Ectodermal cell (in vitro differentiated cells): Measurements from ENCODE around the gene CHRDL2.

ENCODE experiments used
- H3K27ac ChIP-seq: 2 replicates; pipeline ENCODE4 v1.7.0; 2013; ENCODE audit warnings: mild to moderate bottlenecking, low read depth, low read length; ENCODE audit not compliant: insufficient read depth, poor library complexity, severe bottlenecking
- H3K27me3 ChIP-seq: 2 replicates; pipeline ENCODE4 v1.7.0; 2013; ENCODE audit warnings: mild to moderate bottlenecking, low read length; ENCODE audit not compliant: insufficient read depth, control insufficient read depth, poor library complexity, severe bottlenecking
- H3K36me3 ChIP-seq: one replicate; pipeline ENCODE4 v1.7.0; 2013; ENCODE audit warnings: low read length; ENCODE audit not compliant: control insufficient read depth, insufficient read depth
- H3K4me1 ChIP-seq: one replicate; pipeline ENCODE4 v1.7.0; 2013; ENCODE audit warnings: low read length; ENCODE audit not compliant: control insufficient read depth, insufficient read depth
- H3K4me3 ChIP-seq: 2 replicates; pipeline ENCODE4 v1.7.0; 2013; ENCODE audit warnings: low read depth, low read length, control low read depth; ENCODE audit not compliant: insufficient read depth
- H3K9me3 ChIP-seq: 2 replicates; pipeline ENCODE4 v1.7.0; 2013; ENCODE audit warnings: mild to moderate bottlenecking, low read length, moderate library complexity; ENCODE audit not compliant: control insufficient read depth
- WGBS, 2 experiments: methylation state at CpG; one replicate each; pipeline ENCODE4 v1.1.7; 2013; ENCODE audit warnings: missing lambda C conversion rate in 2 of 2; 5-methylcytosine and 5-hydroxymethylcytosine counted together

Gene CHRDL2

GRCh38 chr11:74699615-74700396 is 31.4 kb downstream of the CHRDL2 start:
- Histone ChIP-seq H3K4me1 (peaks cover 5% of the 10 kb centered on the region), H3K36me3 (no peaks in the 10 kb centered on the region), H3K27ac (no peak overlapping the region), H3K4me3 (no peak overlapping the region), H3K27me3 (no peaks in the 10 kb centered on the region), H3K9me3 (no peaks in the 10 kb centered on the region)
- WGBS, 2 experiments, result 81 to 83% methylated on average over 8 to 9 of the region's 9 CpGs

GRCh38 chr11:74697722-74698121 is 33.5 kb downstream of the CHRDL2 start:
- no peaks in the 10 kb centered on the region for H3K36me3 ChIP-seq
- 80 to 88% methylated on average over 4 of the region's 4 CpGs for WGBS, 2 experiments
- H3K4me1 ChIP-seq, result peaks cover 5% of the 10 kb centered on the region
- no peaks in the 10 kb centered on the region for H3K27me3 ChIP-seq
- no peak overlapping the region for H3K4me3 ChIP-seq
- no peaks in the 10 kb centered on the region for H3K9me3 ChIP-seq
- no peak overlapping the region for H3K27ac ChIP-seq

- no peaks in the 10 kb centered on the region for H3K9me3 ChIP-seq
- H3K4me3 ChIP-seq, result no peak overlapping the region
- H3K36me3 ChIP-seq, result no peaks in the 10 kb centered on the region
- peaks cover 5% of the 10 kb centered on the region for H3K4me1 ChIP-seq
- no peak overlapping the region for H3K27ac ChIP-seq
- no peaks in the 10 kb centered on the region for H3K27me3 ChIP-seq
- WGBS, 2 experiments, result 35 to 39% methylated on average over 16 of the region's 16 CpGs
Observed at GRCh38 chr11:74696939-74697675, 34.1 kb downstream of the CHRDL2 start.

GRCh38 chr11:74696500-74696899 is 34.7 kb downstream of the CHRDL2 start:
- H3K4me3 ChIP-seq, result no peak overlapping the region
- peaks cover 5% of the 10 kb centered on the region for H3K4me1 ChIP-seq
- no peaks in the 10 kb centered on the region for H3K27me3 ChIP-seq
- 70 to 80% methylated on average over 6 of the region's 6 CpGs for WGBS, 2 experiments
- no peak overlapping the region for H3K27ac ChIP-seq
- no peaks in the 10 kb centered on the region for H3K36me3 ChIP-seq
- no peaks in the 10 kb centered on the region for H3K9me3 ChIP-seq

GRCh38 chr11:74695705-74696280 is 35.4 kb downstream of the CHRDL2 start:
- Histone ChIP-seq H3K4me1 (peaks cover 5% of the 10 kb centered on the region), H3K4me3 (no peak overlapping the region), H3K27me3 (no peaks in the 10 kb centered on the region), H3K36me3 (no peaks in the 10 kb centered on the region), H3K27ac (no peak overlapping the region), H3K9me3 (no peaks in the 10 kb centered on the region)
- WGBS, 2 experiments, result 72 to 73% methylated on average over 11 of the region's 11 CpGs

- WGBS, 2 experiments, result 87 to 93% methylated on average over 10 of the region's 10 CpGs
- no peak overlapping the region for H3K4me3 ChIP-seq
Observed at GRCh38 chr11:74694136-74694930, 36.9 kb downstream of the CHRDL2 start.

GRCh38 chr11:74693531-74693930 is 37.7 kb downstream of the CHRDL2 start:
- H3K36me3 ChIP-seq, result no peaks in the 10 kb centered on the region
- no peak overlapping the region for H3K27ac ChIP-seq
- no peak overlapping the region for H3K4me3 ChIP-seq
- H3K27me3 ChIP-seq, result no peaks in the 10 kb centered on the region
- H3K9me3 ChIP-seq, result no peaks in the 10 kb centered on the region
- peaks cover 5% of the 10 kb centered on the region for H3K4me1 ChIP-seq
- 90 to 95% methylated on average over 5 of the region's 5 CpGs for WGBS, 2 experiments

More at GRCh38 chr11:74694136-74694930, 36.9 kb downstream of the CHRDL2 start:
- Histone ChIP-seq H3K27me3 (no peaks in the 10 kb centered on the region), H3K27ac (no peak overlapping the region), H3K4me1 (peaks cover 5% of the 10 kb centered on the region), H3K9me3 (no peaks in the 10 kb centered on the region), H3K36me3 (no peaks in the 10 kb centered on the region)

- Histone ChIP-seq H3K9me3 (no peaks in the 10 kb centered on the region), H3K4me1 (peaks cover 5% of the 10 kb centered on the region), H3K27me3 (no peaks in the 10 kb centered on the region), H3K4me3 (no peak overlapping the region), H3K36me3 (no peaks in the 10 kb centered on the region), H3K27ac (no peak overlapping the region)
- WGBS, 2 experiments, result 77 to 86% methylated on average over 4 of the region's 4 CpGs
Observed at GRCh38 chr11:74691755-74692154, 39.5 kb downstream of the CHRDL2 start.

- no peaks in the 10 kb centered on the region for H3K4me1 ChIP-seq
- H3K4me3 ChIP-seq, result no peak overlapping the region
- no peaks in the 10 kb centered on the region for H3K27me3 ChIP-seq
- H3K9me3 ChIP-seq, result no peaks in the 10 kb centered on the region
- H3K27ac ChIP-seq, result no peak overlapping the region
- H3K36me3 ChIP-seq, result no peaks in the 10 kb centered on the region
- whole genome bisulfite sequencing, 2 experiments, result 95 to 96% methylated on average over 4 of the region's 4 CpGs
Observed at GRCh38 chr11:74689666-74690065, 41.6 kb downstream of the CHRDL2 start.
